GM19328 (cell line): ENCODE data around the gene RALGAPA1.
A peak's percentile ranks its signal among the peaks of the same experiment; 100 is the strongest.
"Not testable (repeated sequence)": the region's sequence is repeated elsewhere in the genome, so short reads cannot be mapped to it uniquely, and the experiment has no call there.

Experiments used
- ATAC-seq: cut with Tn5 transposase; IDR thresholded peaks from one replicate; pipeline ENCODE4 v1.9.1; 2021; ENCODE audit warnings: mild to moderate bottlenecking, moderate library complexity; ENCODE audit not compliant: unreplicated experiment

The RALGAPA1 gene

GRCh38 chr14:35822501-35822900 lies 13.4 kb upstream of the RALGAPA1 start:
- no peak for ATAC-seq

GRCh38 chr14:35821564-35822411 lies 12.7 kb upstream of the RALGAPA1 start:
- ATAC-seq, result no peak

DNA sequence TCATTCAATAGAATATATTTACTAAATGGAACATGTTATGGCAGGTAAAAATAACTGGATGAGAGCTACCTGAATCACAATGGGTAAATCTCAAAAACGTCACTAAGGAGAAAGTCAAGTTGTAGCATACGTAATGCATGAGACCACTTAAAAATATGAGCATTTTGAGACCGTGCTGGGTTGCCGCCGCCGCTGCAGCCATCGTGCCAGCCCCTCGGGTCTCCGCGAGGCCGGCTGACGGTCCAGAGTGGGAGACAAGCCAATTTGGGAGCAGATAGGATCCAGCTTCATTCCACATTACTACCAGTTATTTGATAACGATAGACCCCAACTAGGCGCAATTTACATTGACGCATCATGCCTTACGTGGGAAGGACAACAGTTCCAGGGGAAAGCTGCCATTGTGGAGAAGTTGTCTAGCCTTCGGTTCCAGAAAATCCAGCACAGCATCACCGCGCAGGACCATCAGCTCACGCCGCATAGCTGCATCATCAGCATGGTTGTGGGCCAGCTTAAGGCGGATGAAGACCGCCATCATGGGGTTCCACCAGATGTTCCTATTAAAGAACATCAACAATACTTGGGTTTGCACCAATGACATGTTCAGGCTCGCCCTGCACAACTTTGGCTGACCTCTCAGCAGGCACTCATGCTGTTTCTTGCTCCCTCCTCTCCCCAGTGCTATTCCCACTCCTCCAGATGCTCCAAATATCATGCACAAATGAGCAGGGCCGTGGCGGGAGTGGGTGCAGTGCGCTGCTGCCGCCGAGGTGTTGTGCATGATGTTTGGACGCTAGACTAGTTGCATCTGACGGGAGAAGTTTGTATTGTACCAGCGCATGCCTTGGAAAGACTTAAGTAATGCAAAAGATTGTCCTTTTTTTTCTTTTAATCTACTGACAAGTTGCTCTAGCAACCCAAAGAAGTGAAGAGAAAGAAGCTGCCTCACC lies 10.8 kb upstream of the RALGAPA1 start:
- ATAC-seq, result no peak

DNA sequence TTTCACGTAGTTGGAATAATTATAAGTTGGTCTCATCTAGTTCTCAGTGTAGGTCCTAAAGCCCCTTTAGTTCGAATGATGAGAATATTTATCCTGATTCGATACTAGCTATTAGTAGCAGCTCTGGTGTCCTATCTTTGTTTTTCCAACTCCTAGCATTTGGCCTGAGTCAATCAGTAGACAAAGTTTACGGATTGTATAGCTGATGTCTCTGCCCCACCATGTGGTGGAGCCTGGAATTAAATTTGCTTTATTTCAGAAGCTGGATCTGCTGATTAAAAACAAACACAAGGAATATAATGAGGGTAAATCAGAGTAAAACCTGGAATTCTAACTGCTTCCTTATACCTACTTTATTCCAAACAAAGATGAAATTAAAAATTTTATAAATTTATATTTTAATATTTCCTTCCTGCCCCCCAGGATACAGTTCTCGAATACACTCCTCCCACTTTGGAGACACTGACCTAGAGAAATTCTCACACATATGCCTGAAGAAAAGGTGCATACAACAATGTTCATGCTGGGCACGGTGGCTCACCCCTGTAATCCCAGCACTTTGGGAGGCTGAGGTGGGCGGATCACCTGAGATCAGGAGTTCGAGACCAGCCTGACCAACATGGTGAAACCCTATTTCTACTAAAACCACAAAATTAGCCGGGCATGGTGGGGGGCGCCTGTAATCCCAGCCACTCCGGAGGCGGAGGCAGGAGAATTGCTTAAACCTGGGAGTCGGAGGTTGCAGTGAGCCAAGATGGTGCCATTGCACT lies 9.4 kb upstream of the RALGAPA1 start:
- ATAC-seq, result no peak

GRCh38 chr14:35814371-35815005 lies 5.4 kb upstream of the RALGAPA1 start:
- ATAC-seq, result peak; percentile 62

- no peak for ATAC-seq
Observed at GRCh38 chr14:35810963-35811362, 1.9 kb upstream of the RALGAPA1 start.

DNA sequence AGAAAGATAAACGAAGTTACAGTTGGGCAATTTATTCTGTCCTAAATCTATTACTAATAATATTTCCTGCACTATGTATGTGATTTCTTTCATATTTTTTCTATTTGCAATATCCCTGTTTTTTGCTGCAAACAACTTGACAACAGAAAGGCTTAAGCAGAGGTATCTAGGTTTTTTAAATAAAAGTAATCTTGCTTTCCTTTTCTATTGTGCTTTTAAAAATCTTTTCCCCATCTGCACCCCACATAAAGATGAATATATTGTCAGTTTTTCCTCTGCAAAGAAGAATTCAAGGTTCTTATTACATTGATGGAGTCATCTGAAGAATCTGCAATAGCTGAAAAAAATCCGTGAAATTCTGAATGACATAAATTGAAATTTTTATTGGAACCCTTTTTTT lies 502 bp upstream of the RALGAPA1 start:
- no peak for ATAC-seq

DNA sequence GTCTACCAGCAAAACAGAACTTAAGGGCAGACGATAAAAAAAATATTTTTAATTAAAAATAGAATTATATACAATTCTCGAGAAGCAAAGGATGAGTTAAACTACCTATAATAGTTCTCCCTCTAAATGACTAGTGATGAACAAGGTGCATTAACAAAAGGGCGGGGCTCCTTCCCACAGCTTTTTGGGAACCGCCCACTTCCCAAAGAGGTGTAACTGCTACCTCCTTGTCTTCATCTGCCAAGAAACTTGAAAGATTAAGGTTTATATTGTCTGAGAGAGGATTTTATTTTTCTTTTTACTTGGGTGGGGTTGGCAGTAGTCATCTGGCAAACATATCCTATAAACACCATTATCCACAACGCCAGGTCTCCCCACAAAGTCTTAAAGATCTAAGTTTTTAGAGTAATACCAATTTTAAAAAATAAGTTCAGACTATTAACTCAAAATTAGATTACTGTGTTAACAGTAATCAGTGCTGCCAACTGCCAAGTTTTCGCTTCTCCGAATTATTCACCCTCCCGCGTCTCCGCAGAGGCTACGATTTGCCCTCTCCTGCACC lies 938 bp downstream of the RALGAPA1 start:
- ATAC-seq, result no peak

GRCh38 chr14:35807131-35807961 lies 1.7 kb downstream of the RALGAPA1 start:
- no peak for ATAC-seq

GRCh38 chr14:35806006-35806907 lies 2.8 kb downstream of the RALGAPA1 start:
- ATAC-seq, result no peak

DNA sequence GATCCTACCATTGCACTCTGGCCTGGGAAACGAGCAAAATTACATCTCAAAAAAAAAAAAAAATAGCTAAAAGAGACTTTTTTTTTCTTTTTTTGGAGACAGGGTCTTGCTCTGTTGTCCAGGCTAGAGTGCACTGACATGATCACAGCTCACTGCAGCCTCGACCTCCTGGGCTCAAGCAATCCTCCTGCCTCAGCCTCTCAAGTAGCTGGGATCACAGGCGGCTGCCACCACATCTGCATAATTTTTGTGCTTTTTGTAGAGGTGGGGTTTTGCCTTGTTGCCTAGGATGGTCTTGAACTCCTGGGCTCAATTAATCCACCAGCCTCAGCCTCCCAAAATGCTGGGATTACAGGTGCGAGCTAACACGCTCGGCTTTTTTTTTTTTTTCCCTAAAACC lies 11.3 kb downstream of the RALGAPA1 start:
- no peak for ATAC-seq

GRCh38 chr14:35789651-35790050 lies 19.4 kb downstream of the RALGAPA1 start:
- no peak for ATAC-seq

DNA sequence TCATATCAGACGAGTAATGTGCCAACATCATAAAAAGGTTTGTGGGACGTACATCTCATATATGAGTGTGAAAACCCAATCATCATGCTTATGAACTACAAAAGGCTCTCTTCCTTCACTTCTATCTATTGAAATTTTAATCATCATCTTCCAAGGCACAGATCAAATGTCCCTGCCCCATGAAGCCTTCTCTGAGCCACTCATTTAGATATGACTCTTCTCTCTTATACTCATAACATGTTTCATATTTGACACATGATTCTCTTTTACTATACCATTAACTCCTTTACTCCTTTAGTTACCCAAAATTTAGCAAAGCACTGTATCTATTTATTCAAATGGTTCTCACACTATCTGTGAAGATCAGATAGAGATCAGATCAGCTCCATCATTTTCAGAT lies 22.2 kb downstream of the RALGAPA1 start:
- ATAC-seq, result no peak

DNA sequence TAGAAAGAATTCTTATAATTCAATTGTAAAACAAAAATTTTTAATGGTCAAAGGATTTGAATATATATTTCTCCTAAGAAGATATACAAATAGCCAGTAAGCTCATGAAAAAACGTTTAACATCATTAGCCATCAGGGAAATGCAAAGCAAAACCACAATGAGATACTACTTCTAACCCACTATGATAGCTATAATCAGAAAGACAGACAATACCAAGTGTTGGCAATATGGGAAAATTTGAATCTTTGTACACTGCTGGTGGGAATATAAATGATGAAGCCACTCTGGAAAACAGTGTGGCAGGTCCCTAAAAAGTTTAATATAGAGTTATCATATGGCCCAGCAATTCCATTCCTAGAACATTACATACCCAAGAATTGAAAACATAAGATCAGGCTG lies 25.4 kb downstream of the RALGAPA1 start:
- no peak for ATAC-seq

GRCh38 chr14:35779368-35779767 lies 29.7 kb downstream of the RALGAPA1 start:
- ATAC-seq, result no peak

- ATAC-seq, result not testable (repeated sequence)
Observed at GRCh38 chr14:35777550-35777949, 31.5 kb downstream of the RALGAPA1 start.

DNA sequence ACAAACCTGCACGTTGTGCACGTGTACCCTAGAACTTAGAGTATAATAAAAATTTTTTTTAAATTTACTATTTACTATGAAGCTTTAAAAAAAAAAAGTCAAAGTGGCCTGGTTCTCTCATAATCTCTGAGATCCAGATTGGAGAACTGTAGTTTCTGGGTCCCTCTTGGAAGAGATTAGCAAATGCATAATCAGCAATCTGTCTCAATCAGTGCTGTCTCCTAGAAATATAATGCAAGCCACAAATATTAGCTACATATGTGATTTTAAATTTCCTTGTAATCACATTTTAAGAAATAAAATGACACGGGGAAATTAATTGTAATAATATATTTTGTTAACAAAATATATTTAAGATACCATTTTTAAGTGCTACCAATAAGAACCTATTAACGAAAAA lies 32.3 kb downstream of the RALGAPA1 start:
- no peak for ATAC-seq

DNA sequence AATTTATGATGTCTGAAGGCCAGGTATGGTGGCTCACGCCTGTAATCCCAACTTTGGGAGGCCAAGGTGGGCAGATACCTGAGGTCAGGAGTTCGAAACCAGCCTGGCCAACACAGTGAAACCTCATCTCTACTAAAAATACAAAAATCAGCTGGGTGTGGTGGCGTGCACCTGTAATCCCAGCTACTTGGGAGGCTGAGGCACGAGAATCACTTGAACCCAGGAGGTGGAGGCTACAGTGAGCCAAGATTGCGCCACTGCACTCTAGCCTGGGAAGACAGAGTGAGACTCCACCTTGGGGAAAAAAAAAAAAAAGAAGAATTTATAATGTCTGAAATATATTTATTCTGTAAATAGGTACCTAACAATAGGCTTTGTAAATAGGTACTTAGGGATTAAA lies 33.0 kb downstream of the RALGAPA1 start:
- not testable (repeated sequence) for ATAC-seq
